Activated CD4-positive, alpha-beta T cell treated with anti-CD3 and anti-CD28 coated beads, Interleukin-2, amount 10 ng/mL, durations not matched to agents 7 days and 5 days (primary cell): ENCODE results near the gene ARHGAP15. TPM values are rescaled to one million over a fixed set of nuclear protein-coding genes. Genes with fewer than 3 reads are reported as not detected.

Experiments used
- CTCF ChIA-PET: fragments of 350-600 bp; sonication (Branson Sonifier 250); formaldehyde crosslinking; loops from one replicate; lab custom pipeline; 2021; ENCODE audit warnings: antibody characterized with exemption; lab: Charles Lee
- POLR2A ChIA-PET: fragments of 350-600 bp; sonication (Branson Sonifier 250); formaldehyde crosslinking; loops from one replicate; lab custom pipeline; 2021; ENCODE audit warnings: antibody characterized with exemption; lab: Charles Lee
- DNase-seq: peaks from one replicate; pipeline ENCODE4 v3.0.0-alpha.2; 2020
- H3K27ac Mint-ChIP-seq: one replicate; pipeline ENCODE4 v1.8.0; 2021; ENCODE audit warnings: mild to moderate bottlenecking, moderate library complexity, mixed read lengths
- H3K27me3 Mint-ChIP-seq: one replicate; pipeline ENCODE4 v1.8.0; 2021; ENCODE audit warnings: mixed read lengths
- H3K36me3 Mint-ChIP-seq: one replicate; pipeline ENCODE4 v1.8.0; 2021; ENCODE audit warnings: low read depth, mixed read lengths
- H3K4me1 Mint-ChIP-seq: one replicate; pipeline ENCODE4 v1.8.0; 2021; ENCODE audit warnings: mixed read lengths
- H3K4me3 Mint-ChIP-seq: one replicate; pipeline ENCODE4 v1.8.0; 2021; ENCODE audit warnings: mild to moderate bottlenecking, moderate library complexity, mixed read lengths
- H3K9me3 Mint-ChIP-seq: one replicate; pipeline ENCODE4 v1.8.0; 2021; ENCODE audit warnings: mixed read lengths
- total RNA-seq, 2 experiments: library from RNA; stranded (reverse); gene quantifications; one replicate each; pipeline ENCODE4 v1.2.3, GENCODE V29; 2021

Gene ARHGAP15
- total RNA-seq, 2 experiments from 2014 or later = 189 to 197 TPM

DNA sequence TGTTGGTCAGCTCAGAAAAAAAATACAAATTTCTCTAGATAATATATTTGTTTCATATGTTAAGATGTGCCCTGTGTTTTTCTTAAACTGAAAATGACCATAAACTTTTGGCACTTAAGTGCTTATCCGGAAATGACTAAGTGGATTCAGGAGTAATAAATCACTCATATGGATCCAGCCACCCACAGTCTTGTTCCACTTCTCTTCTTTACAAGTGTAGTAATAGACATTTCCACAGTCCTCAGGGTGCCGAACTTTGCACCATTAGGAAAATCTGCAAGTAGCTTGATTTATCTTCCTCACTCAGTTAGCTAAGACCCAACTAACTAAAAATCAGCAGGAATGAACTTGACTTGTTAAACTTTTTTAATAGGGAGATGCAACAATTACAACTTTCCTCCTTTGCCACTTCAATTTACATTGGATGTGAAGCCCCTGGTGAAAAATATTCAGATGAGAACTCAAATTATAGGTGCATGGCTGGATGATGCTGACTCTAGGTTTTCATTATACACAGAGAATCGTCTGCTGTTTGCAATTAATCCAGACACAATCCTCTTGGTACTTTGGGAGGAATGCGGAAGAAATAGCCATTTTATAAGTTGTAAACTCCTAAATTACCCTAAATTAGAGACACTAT lies 322.5 kb downstream of the ARHGAP15 start:
- DNase-seq = no peak
- H3K27me3 Mint-ChIP-seq = no peaks in the 10 kb centered on the region
- ChIA-PET CTCF (no interaction called here), POLR2A (no interaction called here)
- H3K9me3 Mint-ChIP-seq = no peaks in the 10 kb centered on the region
- peaks cover 30% of the 10 kb centered on the region for H3K4me1 Mint-ChIP-seq
- peaks cover 45% of the 10 kb centered on the region for H3K36me3 Mint-ChIP-seq
- H3K27ac Mint-ChIP-seq = no peak overlapping the region
- no peak overlapping the region for H3K4me3 Mint-ChIP-seq

DNA sequence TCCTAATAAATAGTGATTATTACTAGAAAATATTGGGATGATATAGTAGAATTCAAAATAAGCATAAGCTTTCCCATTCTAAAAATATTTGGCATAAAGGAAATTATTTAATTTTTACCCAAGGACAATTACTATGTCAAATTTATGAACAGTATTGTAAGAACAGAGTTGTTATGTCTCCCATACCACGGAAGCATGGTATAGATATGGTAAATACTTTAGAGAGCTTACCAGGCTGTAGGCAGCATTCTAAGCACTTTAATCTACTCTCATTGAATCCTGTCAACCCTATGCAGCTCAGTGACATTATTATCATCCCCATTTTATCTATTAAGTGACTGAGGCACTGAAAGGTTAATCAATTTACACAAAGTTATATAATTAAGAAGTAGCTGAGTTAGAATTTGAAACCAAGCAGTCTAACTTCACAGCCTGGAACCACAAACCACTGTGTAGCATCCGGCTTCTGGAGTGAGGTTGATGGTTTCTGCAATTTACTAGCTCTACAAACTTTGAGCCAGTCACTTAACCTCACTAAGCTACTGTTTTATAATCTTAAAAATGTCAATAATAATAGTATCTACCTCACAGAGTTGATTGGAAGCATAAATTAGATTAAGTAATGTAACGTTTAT lies 323.7 kb downstream of the ARHGAP15 start:
- Mint-ChIP-seq H3K27ac (peak overlapping the region; percentile 52), H3K4me3 (no peak overlapping the region), H3K4me1 (peaks cover 30% of the 10 kb centered on the region), H3K9me3 (no peaks in the 10 kb centered on the region), H3K27me3 (no peaks in the 10 kb centered on the region), H3K36me3 (peaks cover 44% of the 10 kb centered on the region)
- POLR2A ChIA-PET = no interaction called here
- CTCF ChIA-PET = no interaction called here
- DNase-seq = peak; percentile 59

DNA sequence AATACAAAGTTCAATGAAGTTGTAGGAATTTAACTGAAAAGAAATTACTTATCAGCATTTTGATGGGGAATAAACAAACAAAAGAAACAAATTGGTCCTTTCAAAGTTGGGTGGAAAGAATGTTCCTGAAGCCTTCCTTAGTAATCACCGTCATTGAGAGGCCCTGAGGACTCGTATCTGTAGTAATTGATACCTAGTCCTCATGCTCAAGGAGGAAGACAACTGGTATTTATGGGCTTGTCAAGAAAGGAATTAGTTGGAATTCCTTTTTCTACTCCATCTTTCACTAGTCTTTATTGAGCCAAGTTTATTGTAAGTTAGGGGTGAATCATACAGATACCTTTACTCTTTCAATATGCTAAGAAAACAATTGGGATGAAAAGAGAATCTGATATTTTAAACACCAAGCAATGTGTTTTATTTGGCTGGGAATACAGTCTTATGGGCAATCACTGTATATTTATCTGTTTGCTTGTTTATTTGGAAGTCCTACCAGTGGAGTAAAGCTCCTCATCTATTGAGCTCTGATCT lies 324.8 kb downstream of the ARHGAP15 start:
- CTCF ChIA-PET = no interaction called here
- H3K4me3 Mint-ChIP-seq = no peak overlapping the region
- POLR2A ChIA-PET = no interaction called here
- no peak overlapping the region for H3K27ac Mint-ChIP-seq
- H3K27me3 Mint-ChIP-seq = no peaks in the 10 kb centered on the region
- H3K4me1 Mint-ChIP-seq = peaks cover 30% of the 10 kb centered on the region
- no peaks in the 10 kb centered on the region for H3K9me3 Mint-ChIP-seq
- H3K36me3 Mint-ChIP-seq = peaks cover 48% of the 10 kb centered on the region
- no peak for DNase-seq

DNA sequence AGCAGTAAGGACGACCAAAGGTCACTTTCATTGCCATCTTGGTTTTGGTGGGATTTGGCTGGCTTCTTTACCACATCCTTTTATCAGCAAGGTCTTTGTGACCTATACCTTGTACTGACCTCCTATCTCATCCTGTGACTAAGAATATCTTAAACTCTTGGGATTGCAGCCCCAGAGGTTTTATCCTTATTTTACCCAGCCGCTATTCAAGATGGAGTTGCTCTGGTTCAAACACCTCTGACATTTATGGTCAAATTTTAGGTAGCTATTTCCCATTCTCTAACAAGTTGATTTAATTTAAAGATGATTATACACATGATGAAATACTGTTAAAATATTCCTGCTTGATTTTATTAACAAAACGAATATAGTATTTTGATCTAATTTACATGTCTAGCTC lies 326.1 kb downstream of the ARHGAP15 start:
- H3K36me3 Mint-ChIP-seq = peaks cover 45% of the 10 kb centered on the region

DNA sequence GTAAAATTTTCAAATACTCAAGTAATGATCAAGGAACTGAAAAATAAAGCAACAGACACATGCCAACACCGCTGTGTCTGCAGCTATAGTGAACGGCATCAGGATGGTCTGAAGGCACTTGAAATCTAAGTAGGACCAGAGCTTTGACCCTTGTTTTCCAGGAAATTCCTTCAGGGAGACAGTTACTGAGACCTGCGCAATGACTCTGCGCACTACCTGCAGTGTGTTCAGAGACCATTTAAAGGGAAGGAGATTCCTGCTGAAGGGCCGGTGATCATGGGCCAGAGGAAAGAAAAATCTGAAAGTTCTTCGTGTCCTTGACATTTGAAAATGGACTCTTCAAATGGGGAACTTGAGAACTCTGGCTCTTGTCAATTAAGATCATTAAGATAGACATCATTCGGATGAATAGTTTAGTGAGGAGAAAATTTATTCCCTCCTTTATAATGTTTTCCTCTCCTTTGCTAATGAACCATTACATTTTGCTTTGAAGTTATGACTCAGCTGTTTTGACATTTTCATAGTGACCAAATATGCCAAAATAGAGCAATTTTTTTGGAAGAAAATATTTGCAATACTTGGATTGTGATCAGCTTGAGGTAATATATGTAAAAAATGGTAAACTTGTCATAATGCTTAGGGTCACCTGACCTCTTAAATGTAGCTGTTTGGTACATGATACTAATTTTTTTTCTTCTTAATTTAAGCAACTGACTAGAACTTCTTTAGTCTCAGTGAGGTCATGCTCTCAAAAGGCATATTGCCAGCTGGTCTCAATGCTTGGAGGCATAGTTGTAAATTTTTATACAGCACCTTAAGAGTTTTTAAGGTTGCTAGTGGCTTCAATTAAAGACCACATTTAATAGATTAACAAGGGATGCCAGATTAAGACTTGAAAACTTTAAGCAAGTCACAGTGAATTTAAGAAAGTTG lies 329.3 kb downstream of the ARHGAP15 start:
- DNase-seq = no peak
- no peak overlapping the region for H3K27ac Mint-ChIP-seq
- H3K4me3 Mint-ChIP-seq = no peak overlapping the region
- H3K9me3 Mint-ChIP-seq = no peaks in the 10 kb centered on the region
- CTCF ChIA-PET = no interaction called here
- H3K27me3 Mint-ChIP-seq = no peaks in the 10 kb centered on the region
- H3K4me1 Mint-ChIP-seq = peaks cover 7% of the 10 kb centered on the region
- H3K36me3 Mint-ChIP-seq = peaks cover 37% of the 10 kb centered on the region
- POLR2A ChIA-PET = no interaction called here

More for the DNA sequence above, 326.1 kb downstream of the ARHGAP15 start:
- peaks cover 30% of the 10 kb centered on the region for H3K4me1 Mint-ChIP-seq
- CTCF ChIA-PET = no interaction called here
- H3K27ac Mint-ChIP-seq = no peak overlapping the region
- no peaks in the 10 kb centered on the region for H3K9me3 Mint-ChIP-seq
- no peak overlapping the region for H3K4me3 Mint-ChIP-seq
- no peak for DNase-seq
- no peaks in the 10 kb centered on the region for H3K27me3 Mint-ChIP-seq
- POLR2A ChIA-PET = no interaction called here

DNA sequence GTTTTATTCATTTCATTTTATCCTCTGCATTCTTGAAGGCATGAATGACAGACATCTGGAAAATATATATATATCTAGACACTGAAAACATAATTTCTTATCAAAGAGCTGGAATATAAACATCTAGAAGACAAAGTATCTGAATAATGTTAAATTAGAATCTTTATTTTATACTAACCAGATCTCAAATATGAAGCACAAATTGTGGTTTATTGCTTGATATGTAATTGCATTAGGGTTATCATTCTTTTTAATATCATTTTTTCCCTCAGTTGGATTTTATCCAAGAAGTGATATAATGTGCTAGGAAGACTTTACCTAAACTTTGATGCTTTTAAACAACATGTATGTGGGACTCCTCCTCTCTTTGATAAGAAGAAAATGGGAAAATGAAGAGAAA lies 331.2 kb downstream of the ARHGAP15 start:
- peaks cover 28% of the 10 kb centered on the region for H3K36me3 Mint-ChIP-seq

DNA sequence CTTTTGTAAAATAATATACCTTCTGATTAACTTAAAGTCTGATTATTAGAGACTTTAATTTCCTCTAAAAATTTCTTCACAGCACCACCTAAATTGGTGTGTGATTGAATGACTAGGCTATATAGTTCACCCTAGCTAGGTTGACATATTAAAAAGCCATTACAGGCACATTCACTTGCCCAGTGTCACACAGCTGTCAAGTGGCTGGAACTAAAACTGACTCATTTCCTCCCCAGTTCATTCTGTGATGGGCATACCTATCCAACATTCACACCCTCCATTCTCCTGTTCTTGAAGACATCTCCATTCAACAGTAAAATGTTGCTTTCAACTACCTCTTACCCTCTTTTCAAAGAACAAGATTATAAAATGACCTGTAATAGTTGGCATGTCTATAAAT lies 334.5 kb downstream of the ARHGAP15 start:
- Mint-ChIP-seq H3K4me3 (no peak overlapping the region), H3K27ac (no peak overlapping the region), H3K9me3 (no peaks in the 10 kb centered on the region), H3K4me1 (peaks cover 17% of the 10 kb centered on the region), H3K36me3 (peaks cover 24% of the 10 kb centered on the region), H3K27me3 (no peaks in the 10 kb centered on the region)
- ChIA-PET POLR2A (no interaction called here), CTCF (interaction anchor here (0.9 to 1.0 kb wide), 2 partner anchors 13 to 141 kb away, joined by 3 read pairs; no protein-coding TSS in a partner anchor)
- DNase-seq = no peak

More for the DNA sequence above, 331.2 kb downstream of the ARHGAP15 start:
- Mint-ChIP-seq H3K9me3 (no peaks in the 10 kb centered on the region), H3K27me3 (no peaks in the 10 kb centered on the region), H3K27ac (no peak overlapping the region), H3K4me3 (no peak overlapping the region), H3K4me1 (no peaks in the 10 kb centered on the region)
- ChIA-PET POLR2A (no interaction called here), CTCF (no interaction called here)
- no peak for DNase-seq

DNA sequence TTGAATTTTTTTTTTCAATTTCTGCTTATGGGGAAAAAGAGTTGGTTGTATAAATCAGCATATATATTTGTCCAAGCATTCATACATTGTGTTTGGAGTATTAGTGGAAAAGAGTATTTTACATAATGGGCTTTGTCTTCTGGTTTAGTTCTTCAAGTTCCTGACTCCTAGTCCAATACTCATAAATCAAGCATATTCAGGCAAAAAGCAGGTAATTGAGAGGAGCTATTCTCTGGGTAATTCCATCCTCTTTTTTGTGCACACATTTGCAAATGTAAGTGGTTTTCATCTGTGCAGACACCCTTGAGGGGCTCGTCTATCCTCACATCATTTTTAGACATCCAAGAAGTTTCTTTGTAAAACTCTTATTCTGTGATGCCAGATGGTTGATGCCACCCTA lies 337.2 kb downstream of the ARHGAP15 start:
- Mint-ChIP-seq H3K4me3 (no peak overlapping the region), H3K9me3 (no peaks in the 10 kb centered on the region), H3K27ac (no peak overlapping the region), H3K4me1 (peaks cover 20% of the 10 kb centered on the region), H3K36me3 (peaks cover 17% of the 10 kb centered on the region), H3K27me3 (no peaks in the 10 kb centered on the region)
- ChIA-PET CTCF (no interaction called here), POLR2A (no interaction called here)
- DNase-seq = no peak

DNA sequence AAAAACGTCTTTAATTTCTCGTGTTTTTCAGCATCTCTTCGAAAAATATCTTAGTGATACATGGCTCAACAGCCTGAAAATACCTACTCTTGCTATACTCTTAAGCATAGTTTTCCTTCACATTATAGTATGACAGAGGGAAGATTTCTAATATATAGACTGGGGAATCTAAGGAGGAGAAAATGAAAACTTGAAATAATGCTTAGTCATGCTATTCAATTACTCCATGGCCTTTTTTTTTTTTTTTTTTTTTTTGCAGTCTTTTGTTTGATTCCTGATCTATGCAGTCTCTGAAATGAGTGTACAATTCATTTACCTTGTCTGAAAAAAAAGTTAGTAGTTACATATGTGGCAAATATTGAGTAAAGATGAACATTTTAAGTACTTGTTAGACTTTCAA lies 337.8 kb downstream of the ARHGAP15 start:
- ChIA-PET POLR2A (no interaction called here), CTCF (no interaction called here)
- peaks cover 18% of the 10 kb centered on the region for H3K36me3 Mint-ChIP-seq
- no peak for DNase-seq
- H3K27me3 Mint-ChIP-seq = no peaks in the 10 kb centered on the region
- peaks cover 20% of the 10 kb centered on the region for H3K4me1 Mint-ChIP-seq
- no peaks in the 10 kb centered on the region for H3K9me3 Mint-ChIP-seq
- no peak overlapping the region for H3K27ac Mint-ChIP-seq
- H3K4me3 Mint-ChIP-seq = no peak overlapping the region

DNA sequence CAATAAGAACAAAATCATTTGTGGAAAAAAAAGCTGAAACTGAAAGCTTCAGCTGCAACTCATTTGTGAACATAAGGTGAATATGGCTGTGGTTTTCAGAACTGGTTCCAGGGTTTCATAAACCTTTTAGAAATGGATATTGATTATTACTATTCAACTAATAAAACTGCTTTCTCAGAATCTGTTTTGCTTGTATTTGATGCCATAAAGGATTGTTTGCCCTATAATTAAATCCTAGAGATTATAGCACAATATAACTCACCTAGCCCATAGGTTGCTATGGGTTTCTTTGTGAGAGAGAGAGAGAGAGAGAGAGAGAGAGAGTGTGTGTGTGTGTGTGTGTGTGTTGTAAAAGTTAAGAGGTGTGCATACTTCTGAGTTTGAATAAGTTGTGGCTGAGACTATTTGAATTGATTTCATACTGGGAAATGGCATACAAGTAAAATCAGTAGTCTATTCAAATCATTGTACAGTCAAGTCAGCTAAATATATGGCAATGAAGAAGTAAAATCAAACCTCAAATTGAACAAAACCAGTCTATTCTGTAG lies 339.2 kb downstream of the ARHGAP15 start:
- ChIA-PET POLR2A (no interaction called here), CTCF (no interaction called here)
- Mint-ChIP-seq H3K36me3 (peaks cover 27% of the 10 kb centered on the region), H3K27ac (peak overlapping the region; percentile 31), H3K4me1 (peaks cover 25% of the 10 kb centered on the region), H3K9me3 (no peaks in the 10 kb centered on the region), H3K27me3 (no peaks in the 10 kb centered on the region), H3K4me3 (no peak overlapping the region)
- DNase-seq = no peak

DNA sequence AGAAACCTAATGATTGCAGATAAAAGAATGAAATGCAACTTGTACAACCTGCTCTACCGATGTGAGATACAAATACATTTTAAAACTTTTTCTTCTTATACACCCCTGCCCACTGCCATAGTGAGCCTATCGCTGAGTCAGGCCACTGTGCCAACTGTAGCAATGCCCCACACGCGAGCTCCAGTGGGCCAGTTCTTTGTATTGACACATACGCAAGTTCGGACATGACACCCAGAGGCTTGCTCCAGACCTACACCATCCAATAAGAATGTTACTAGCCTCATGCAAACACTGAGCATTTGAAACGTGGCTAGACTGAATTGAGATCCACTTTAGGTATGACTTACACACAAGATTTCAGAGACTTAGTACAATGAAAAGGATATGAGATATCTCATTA lies 340.1 kb downstream of the ARHGAP15 start:
- H3K27me3 Mint-ChIP-seq = no peaks in the 10 kb centered on the region
- ChIA-PET CTCF (no interaction called here), POLR2A (no interaction called here)
- H3K36me3 Mint-ChIP-seq = peaks cover 31% of the 10 kb centered on the region
- H3K4me1 Mint-ChIP-seq = peaks cover 25% of the 10 kb centered on the region
- no peak for DNase-seq
- H3K27ac Mint-ChIP-seq = no peak overlapping the region
- no peaks in the 10 kb centered on the region for H3K9me3 Mint-ChIP-seq
- no peak overlapping the region for H3K4me3 Mint-ChIP-seq

DNA sequence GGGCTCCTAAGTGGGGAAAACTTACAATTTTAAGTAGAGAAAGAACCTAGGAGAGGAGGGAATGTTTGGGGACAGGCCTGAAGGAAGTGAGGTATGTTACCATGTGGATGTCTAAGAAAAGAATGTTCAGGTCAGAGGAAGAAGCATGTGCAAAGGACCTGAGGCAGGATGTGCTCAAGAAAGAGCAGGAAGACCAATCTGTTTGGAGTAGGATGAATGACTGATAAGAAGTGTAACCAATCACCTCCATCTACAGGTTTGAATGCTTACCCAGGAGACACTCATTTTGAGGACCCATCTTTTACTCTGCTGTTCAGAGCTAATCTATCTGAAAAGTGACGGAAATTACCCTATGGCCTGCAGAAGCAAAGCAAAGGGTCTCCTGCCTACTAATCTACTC lies 342.3 kb downstream of the ARHGAP15 start:
- H3K27ac Mint-ChIP-seq = no peak overlapping the region
- H3K4me1 Mint-ChIP-seq = peaks cover 28% of the 10 kb centered on the region
- H3K36me3 Mint-ChIP-seq = peaks cover 27% of the 10 kb centered on the region
- no peaks in the 10 kb centered on the region for H3K27me3 Mint-ChIP-seq
- H3K4me3 Mint-ChIP-seq = no peak overlapping the region
- no peak for DNase-seq
- no peaks in the 10 kb centered on the region for H3K9me3 Mint-ChIP-seq
- POLR2A ChIA-PET = no interaction called here
- CTCF ChIA-PET = no interaction called here
